HCT116 (cell line): ENCODE data around the gene PTPRC. TPM values are rescaled to one million over a fixed set of nuclear protein-coding genes. Genes with fewer than 3 reads are reported as not detected.

Experiments used
- ATAC-seq: fragments of 200-7000 bp; cut with Tn5 transposase; 2 replicates; pipeline ENCODE4 v1.9.1; 2020; ENCODE audit warnings: mild to moderate bottlenecking, moderate library complexity
- BruUV-seq: library from RNA; stranded (reverse); fragments of 400-500 nt; replicated peaks from 2 replicates; lab custom pipeline; 2021; lab: Mats Ljungman, UMichigan
- CTCF ChIA-PET: fragments of 300-600 bp; sonication (Branson Sonifier 250); formaldehyde crosslinking; loops from one replicate; lab custom pipeline; 2021; ENCODE audit warnings: antibody characterized with exemption; lab: Charles Lee
- POLR2A ChIA-PET: fragments of 300-600, 350-600 bp; sonication (Branson Sonifier 250); formaldehyde crosslinking; loops from one replicate; lab custom pipeline; 2021; ENCODE audit warnings: antibody characterized with exemption; lab: Charles Lee
- RAD21 ChIA-PET, 2 experiments: fragments of 300-600 bp; sonication (Branson Sonifier 250); formaldehyde crosslinking; loops; one replicate each; lab custom pipeline; 2023; ENCODE audit warnings: low total read pairs in 2 of 2; ENCODE audit not compliant: uncharacterized antibody in 2 of 2, unreplicated experiment in 2 of 2, low non-redundant PET in 1 of 2; lab: Charles Lee
- DNase-seq: peaks from one replicate; pipeline ENCODE4 v3.0.0-alpha.2; 2010; ENCODE audit warnings: low read depth, low spot score
- H2AFZ ChIP-seq: fragments of 200-600 bp; shearing (Covaris generic), sonication (generic); 2 replicates; pipeline ENCODE4 v1.6.1; 2017; ENCODE audit warnings: low read depth, mixed run types, mixed read lengths, antibody characterized with exemption, low read length; ENCODE audit not compliant: poor library complexity, severe bottlenecking
- H3K27ac ChIP-seq: 2 replicates; pipeline ENCODE4 v1.5.1; 2012; ENCODE audit warnings: low read depth, low read length
- H3K27me3 ChIP-seq: fragments of 200-600 bp; sonication (generic); 2 replicates; pipeline ENCODE4 v1.6.1; 2016; ENCODE audit warnings: mixed run types, low read length, mixed read lengths; ENCODE audit not compliant: insufficient read depth
- H3K36me3 ChIP-seq, 2 experiments: fragments of 200-500 bp in 1 of 2; fragments of 200-600 bp in 1 of 2; sonication (Bioruptor generic) in 1 of 2; sonication (generic) in 1 of 2; 2 replicates each; pipeline versions ENCODE4 v1.5.1 to v1.6.1; 2014 to 2016; ENCODE audit warnings: low read length in 2 of 2, inconsistent platforms in 1 of 2, mixed read lengths in 1 of 2, mixed run types in 1 of 2; ENCODE audit not compliant: insufficient read depth in 2 of 2, control insufficient read depth in 1 of 2
- H3K4me1 ChIP-seq, 2 experiments: fragments of 200-600 bp in 1 of 2; sonication (generic) in 1 of 2; 2 replicates each; pipeline versions ENCODE4 v1.5.1 to v1.6.1; 2012 to 2017; ENCODE audit warnings: low read length in 2 of 2, inconsistent platforms in 1 of 2, mild to moderate bottlenecking in 1 of 2, mixed read lengths in 1 of 2, mixed run types in 1 of 2, moderate library complexity in 1 of 2; ENCODE audit not compliant: insufficient read depth in 2 of 2, control insufficient read depth in 1 of 2
- H3K4me2 ChIP-seq: fragments of 200-600 bp; sonication (generic); 2 replicates; pipeline ENCODE4 v1.6.1; 2017; ENCODE audit warnings: mixed run types, low read length, mixed read lengths
- H3K4me3 ChIP-seq, 2 experiments: fragments of 200-600 bp in 1 of 2; sonication (generic) in 1 of 2; replicated peaks in 1 of 2; 2 replicates each; pipeline ENCODE4 v1.5.1; 2011 to 2016; ENCODE audit warnings: low read length in 2 of 2, control low read depth in 1 of 2, low read depth in 1 of 2, mild to moderate bottlenecking in 1 of 2, mixed read lengths in 1 of 2, mixed run types in 1 of 2
- H3K79me2 ChIP-seq: fragments of 200-600 bp; sonication (generic); 2 replicates; pipeline ENCODE4 v1.6.1; 2017; ENCODE audit warnings: mild to moderate bottlenecking, mixed run types, low read length, moderate library complexity, mixed read lengths; ENCODE audit not compliant: insufficient read depth
- H3K9ac ChIP-seq: fragments of 200-600 bp; sonication (generic); 2 replicates; pipeline ENCODE4 v1.6.1; 2016; ENCODE audit warnings: low read length, mixed read lengths
- H3K9me2 ChIP-seq: fragments of 200-600 bp; sonication (generic), shearing (Covaris generic); 2 replicates; pipeline ENCODE4 v1.6.1; 2017; ENCODE audit warnings: mixed run types, mild to moderate bottlenecking, moderate library complexity; ENCODE audit not compliant: insufficient read depth
- H3K9me3 ChIP-seq, 2 experiments: fragments of 200-500 bp in 1 of 2; fragments of 200-600 bp in 1 of 2; sonication (Bioruptor generic) in 1 of 2; sonication (generic) in 1 of 2; 2 replicates each; pipeline ENCODE4 v1.6.1; 2014 to 2017; ENCODE audit warnings: low read length in 2 of 2, mixed read lengths in 2 of 2, inconsistent platforms in 1 of 2, low read depth in 1 of 2, mild to moderate bottlenecking in 1 of 2, mixed run types in 1 of 2, moderate library complexity in 1 of 2; ENCODE audit not compliant: control insufficient read depth in 1 of 2, insufficient read depth in 1 of 2
- H4K20me1 ChIP-seq: fragments of 200-600 bp; sonication (generic), shearing (Covaris generic); 2 replicates; pipeline ENCODE4 v1.6.1; 2017; ENCODE audit warnings: mixed run types, mild to moderate bottlenecking, moderate library complexity; ENCODE audit not compliant: insufficient read depth
- EGR1 ChIP-seq: IDR thresholded peaks from 2 replicates; pipeline ENCODE4 v1.6.1; 2012; ENCODE audit warnings: low read depth
- POLR2AphosphoS5 ChIP-seq: IDR thresholded peaks from 2 replicates; pipeline ENCODE4 v1.6.1; 2011; ENCODE audit warnings: mild to moderate bottlenecking, low read depth, low read length, moderate library complexity
- SIN3A ChIP-seq: IDR thresholded peaks from 2 replicates; pipeline ENCODE4 v1.6.1; 2012; ENCODE audit warnings: low read depth
- YY1 ChIP-seq: IDR thresholded peaks from 2 replicates; pipeline ENCODE4 v1.6.1; 2011; ENCODE audit warnings: low read length, low read depth, moderate library complexity, mild to moderate bottlenecking; ENCODE audit not compliant: insufficient replicate concordance; ENCODE audit errors: extremely low read depth
- ZBTB33 ChIP-seq: IDR thresholded peaks from 2 replicates; pipeline ENCODE4 v1.6.1; 2011; ENCODE audit warnings: mild to moderate bottlenecking, low read length, moderate library complexity; ENCODE audit not compliant: insufficient replicate concordance; ENCODE audit errors: extremely low read depth
- ZNF274 ChIP-seq: fragments of 200-500 bp; sonication (Bioruptor generic); IDR thresholded peaks from 2 replicates; pipeline ENCODE4 v1.6.1; 2014; ENCODE audit warnings: mild to moderate bottlenecking, low read depth, low read length, inconsistent platforms
- intact Hi-C: fragments of 100-400 bp; cut with micrococcal nuclease; formaldehyde crosslinking; loops from 2 replicates; pipeline ENCODE4 v1.10.0; 2022
- total RNA-seq: library from RNA; stranded (reverse); gene quantifications from one replicate; pipeline ENCODE4 v1.2.1, GENCODE V29; 2021; ENCODE audit not compliant: unreplicated experiment

PTPRC gene
- total RNA-seq, 1 experiment from 2014 or later, result 1.2 TPM

- intact Hi-C loops, result loop anchor here (10.0 kb wide), 1 partner anchor 756 kb away; no protein-coding TSS in a partner anchor
- no peaks in the 10 kb centered on the region for H3K36me3 ChIP-seq
- ChIA-PET RAD21 (no interaction called here), CTCF (no interaction called here), POLR2A (no interaction called here)
- H3K9me3 ChIP-seq, result no peaks in the 10 kb centered on the region
- no peaks in the 10 kb centered on the region for H3K9me2 ChIP-seq
- TF ChIP-seq ZBTB33, result no peak
- TF ChIP-seq ZNF274, result no peak
- TF ChIP-seq POLR2AphosphoS5, result no peak
- TF ChIP-seq YY1, result no peak
- TF ChIP-seq EGR1, result no peak
- TF ChIP-seq SIN3A, result no peak
- no peak overlapping the region for H3K27ac ChIP-seq
- H3K4me3 ChIP-seq, result no peak overlapping the region
- BruUV-seq, result no TSS peak
- no peak for ATAC-seq
- no peak overlapping the region for H2AFZ ChIP-seq
- no peaks in the 10 kb centered on the region for H3K79me2 ChIP-seq
- no peak overlapping the region for H3K4me2 ChIP-seq
- H3K9ac ChIP-seq, result no peak overlapping the region
- H3K27me3 ChIP-seq, result no peaks in the 10 kb centered on the region
- DNase-seq, result no peak
- no peaks in the 10 kb centered on the region for H3K4me1 ChIP-seq
- no peaks in the 10 kb centered on the region for H4K20me1 ChIP-seq
Observed at GRCh38 chr1:198681252-198681651, 42.4 kb downstream of the PTPRC start.
